Gastrocnemius medialis (tissue), 4 donors: Measurements from ENCODE around the gene SDC3. TPM values are rescaled to one million over a fixed set of nuclear protein-coding genes. Genes with fewer than 3 reads are reported as not detected.
"Not testable (repeated sequence)": the region's sequence is repeated elsewhere in the genome, so short reads cannot be mapped to it uniquely, and the experiment has no call there.

ENCODE experiments used
- ATAC-seq, 2 donors: fragments of 150-250 bp; one replicate each; pipeline ENCODE4 v1.9.1; 2016
- DNase-seq, 2 donors: peaks; one replicate each; pipeline ENCODE4 v3.0.0-alpha.2; 2019
- H3K27ac ChIP-seq, 4 donors: fragments of 200-600 bp; sonication (generic); 1 replicate in 1 of 4; 2 replicates in 3 of 4; pipeline ENCODE4 v1.5.1; 2016 to 2018; ENCODE audit warnings: mild to moderate bottlenecking in 2 of 4, moderate library complexity in 1 of 4
- H3K27me3 ChIP-seq, 3 donors: fragments of 200-600 bp; sonication (generic) in 2 of 3; 1 replicate in 1 of 3; 2 replicates in 2 of 3; pipeline versions ENCODE4 v1.5.1 to v1.6.0; 2016 to 2019; ENCODE audit warnings: mild to moderate bottlenecking in 1 of 3, moderate library complexity in 1 of 3
- H3K36me3 ChIP-seq, 2 donors: fragments of 200-600 bp; sonication (generic) in 1 of 2; one replicate each; pipeline ENCODE4 v1.5.1; 2017 to 2018
- H3K4me1 ChIP-seq, 2 donors: fragments of 200-600 bp; sonication (generic) in 1 of 2; one replicate each; pipeline ENCODE4 v1.5.1; 2016 to 2017; ENCODE audit warnings: mild to moderate bottlenecking in 2 of 2
- H3K4me3 ChIP-seq, 4 donors: fragments of 200-600 bp; sonication (generic) in 3 of 4; 1 replicate in 1 of 4; 2 replicates in 3 of 4; pipeline ENCODE4 v1.5.1; 2016 to 2019; ENCODE audit warnings: mild to moderate bottlenecking in 2 of 4
- H3K9me3 ChIP-seq, 3 donors: fragments of 200-600 bp; sonication (generic) in 2 of 3; 1 replicate in 1 of 3; 2 replicates in 2 of 3; pipeline ENCODE4 v1.5.1; 2016 to 2019
- POLR2A ChIP-seq, 2 donors: fragments of 450-650 bp; IDR thresholded peaks; one replicate each; pipeline ENCODE4 v1.6.1; 2017; ENCODE audit warnings: antibody characterized with exemption in 2 of 2, mild to moderate bottlenecking in 2 of 2, moderate library complexity in 2 of 2
- in situ Hi-C, 4 donors: fragments of 200-750 bp; cut with MboI; loops; one replicate each; pipeline versions ENCODE4 v1.15.0 to v1.8.0; 2017; ENCODE audit warnings: low sequenced_read_pairs in 4 of 4
- intact Hi-C: fragments of 100-400 bp; cut with DNase I; formaldehyde crosslinking; loops from one replicate; pipeline ENCODE4 v1.15.1; 2023; ENCODE audit warnings: low total_unique reads
- total RNA-seq, 4 donors: library from RNA; depleted of rRNA; stranded (reverse); fragments of >200 nt; gene quantifications; one replicate each; pipeline versions ENCODE4 v1.1.0 to v1.2.3, GENCODE V29; 2016
- TF ChIP-seq, protein P1 (sequence below), 5 experiments: fragments of 450-650 bp in 3 of 5; fragments of 200-600 bp in 2 of 5; sonication (generic) in 2 of 5; IDR thresholded peaks in 4 of 5; conservative IDR thresholded peaks in 1 of 5; 1 replicate in 4 of 5; 2 replicates in 1 of 5; pipeline ENCODE4 v1.5.1; 2016 to 2019; ENCODE audit warnings: antibody characterized with exemption in 5 of 5, mild to moderate bottlenecking in 3 of 5, moderate library complexity in 3 of 5

The SDC3 gene
- total RNA-seq, 4 donors from 2014 or later, result 2.7 to 5.6 (median 3.0) TPM

GRCh38 chr1:30868833-30869435 lies 39.6 kb downstream of the SDC3 start:
- no peaks in the 10 kb centered on the region for H3K9me3 ChIP-seq
- no peak overlapping the region for H3K4me3 ChIP-seq
- TF ChIP-seq, protein P1, sequence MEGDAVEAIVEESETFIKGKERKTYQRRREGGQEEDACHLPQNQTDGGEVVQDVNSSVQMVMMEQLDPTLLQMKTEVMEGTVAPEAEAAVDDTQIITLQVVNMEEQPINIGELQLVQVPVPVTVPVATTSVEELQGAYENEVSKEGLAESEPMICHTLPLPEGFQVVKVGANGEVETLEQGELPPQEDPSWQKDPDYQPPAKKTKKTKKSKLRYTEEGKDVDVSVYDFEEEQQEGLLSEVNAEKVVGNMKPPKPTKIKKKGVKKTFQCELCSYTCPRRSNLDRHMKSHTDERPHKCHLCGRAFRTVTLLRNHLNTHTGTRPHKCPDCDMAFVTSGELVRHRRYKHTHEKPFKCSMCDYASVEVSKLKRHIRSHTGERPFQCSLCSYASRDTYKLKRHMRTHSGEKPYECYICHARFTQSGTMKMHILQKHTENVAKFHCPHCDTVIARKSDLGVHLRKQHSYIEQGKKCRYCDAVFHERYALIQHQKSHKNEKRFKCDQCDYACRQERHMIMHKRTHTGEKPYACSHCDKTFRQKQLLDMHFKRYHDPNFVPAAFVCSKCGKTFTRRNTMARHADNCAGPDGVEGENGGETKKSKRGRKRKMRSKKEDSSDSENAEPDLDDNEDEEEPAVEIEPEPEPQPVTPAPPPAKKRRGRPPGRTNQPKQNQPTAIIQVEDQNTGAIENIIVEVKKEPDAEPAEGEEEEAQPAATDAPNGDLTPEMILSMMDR (IDR thresholded peaks at IDR 0.05 in 4 of 5, conservative IDR thresholded peaks at IDR 0.05 in 1 of 5), result no peak
- TF ChIP-seq POLR2A (IDR thresholded peaks at IDR 0.05), result no peak
- in situ Hi-C loops, result no loop called here
- no peak for ATAC-seq
- H3K27me3 ChIP-seq, result no peaks in the 10 kb centered on the region
- no peak overlapping the region for H3K27ac ChIP-seq
- no peak for DNase-seq
- intact Hi-C loops, result no loop called here
- no peaks in the 10 kb centered on the region for H3K4me1 ChIP-seq
- no peaks in the 10 kb centered on the region for H3K36me3 ChIP-seq

GRCh38 chr1:30868057-30868456 lies 40.5 kb downstream of the SDC3 start:
- H3K27ac ChIP-seq, H3K36me3 ChIP-seq, H3K9me3 ChIP-seq, in situ Hi-C loops, DNase-seq, H3K4me1 ChIP-seq, H3K27me3 ChIP-seq, intact Hi-C loops, ATAC-seq, H3K4me3 ChIP-seq: not testable (repeated sequence)

DNA sequence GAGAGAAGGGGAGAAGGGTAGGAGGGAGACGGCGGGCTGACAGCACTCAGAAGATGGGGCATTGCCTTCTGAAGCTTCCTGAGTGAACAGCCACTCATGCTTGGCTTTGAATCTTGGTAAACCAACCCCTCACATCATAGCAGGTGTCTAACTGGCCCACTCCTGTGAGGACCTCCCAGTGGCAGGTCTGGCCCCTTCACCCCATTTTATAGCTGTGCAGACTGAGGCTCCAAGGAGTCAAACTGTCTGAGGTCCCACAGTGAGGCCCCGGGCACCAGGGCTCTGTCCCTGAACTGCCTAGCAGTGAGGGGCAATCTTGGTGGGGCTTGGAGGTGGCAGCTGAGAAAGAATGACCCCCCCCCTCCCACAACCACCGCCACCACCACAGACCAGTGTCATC lies 41.0 kb downstream of the SDC3 start:
- no peak overlapping the region for H3K4me3 ChIP-seq
- H3K36me3 ChIP-seq, result no peaks in the 10 kb centered on the region
- in situ Hi-C loops, result no loop called here
- TF ChIP-seq POLR2A (IDR thresholded peaks at IDR 0.05), result no peak
- TF ChIP-seq, protein P1 (IDR thresholded peaks at IDR 0.05 in 4 of 5, conservative IDR thresholded peaks at IDR 0.05 in 1 of 5), result no peak
- H3K27me3 ChIP-seq, result no peaks in the 10 kb centered on the region
- no peak overlapping the region for H3K27ac ChIP-seq
- DNase-seq (no peak), ATAC-seq (no peak)
- intact Hi-C loops, result no loop called here
- H3K4me1 ChIP-seq, result no peaks in the 10 kb centered on the region
- H3K9me3 ChIP-seq, result no peaks in the 10 kb centered on the region

DNA sequence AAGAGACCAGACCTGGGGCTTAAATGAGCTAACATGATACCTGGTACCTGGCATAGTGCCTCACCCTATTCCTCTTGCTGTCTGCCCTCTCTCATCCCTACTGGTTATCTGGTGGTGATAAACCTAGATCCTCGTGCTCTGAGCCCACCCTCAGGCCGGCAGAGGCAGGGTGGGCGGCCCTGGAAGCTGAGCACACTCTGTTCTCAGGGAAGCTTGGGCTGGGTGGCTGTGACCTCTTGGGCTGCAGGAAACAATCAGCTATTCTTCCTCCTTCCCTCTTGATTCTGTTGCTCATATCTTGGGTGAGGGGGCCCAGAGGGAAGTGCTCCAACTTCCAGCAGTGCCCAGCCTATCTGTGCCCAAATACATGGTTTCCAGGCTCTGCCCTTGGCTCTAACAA lies 42.0 kb downstream of the SDC3 start:
- in situ Hi-C loops (no loop called here), intact Hi-C loops (no loop called here)
- no peak for TF ChIP-seq POLR2A (IDR thresholded peaks at IDR 0.05)
- Histone ChIP-seq H3K9me3 (no peaks in the 10 kb centered on the region), H3K27me3 (no peaks in the 10 kb centered on the region), H3K4me3 (no peak overlapping the region), H3K4me1 (no peaks in the 10 kb centered on the region), H3K36me3 (no peaks in the 10 kb centered on the region), H3K27ac (no peak overlapping the region)
- ATAC-seq (no peak), DNase-seq (no peak)

- no peak for DNase-seq
- no peak for ATAC-seq
- Histone ChIP-seq H3K4me1 (no peaks in the 10 kb centered on the region), H3K9me3 (no peaks in the 10 kb centered on the region), H3K27me3 (no peaks in the 10 kb centered on the region), H3K4me3 (no peak overlapping the region), H3K36me3 (no peaks in the 10 kb centered on the region), H3K27ac (no peak overlapping the region)
- TF ChIP-seq POLR2A (IDR thresholded peaks at IDR 0.05), result no peak
- TF ChIP-seq, protein P1 (IDR thresholded peaks at IDR 0.05 in 4 of 5, conservative IDR thresholded peaks at IDR 0.05 in 1 of 5), result no peak
- intact Hi-C loops (no loop called here), in situ Hi-C loops (no loop called here)
Measured at GRCh38 chr1:30864681-30865080, 43.9 kb downstream of the SDC3 start.
